SK-N-SH (cell line): ENCODE data around the gene IKBKE. TPM values are rescaled to one million over a fixed set of nuclear protein-coding genes. Genes with fewer than 3 reads are reported as not detected.

Experiments used
- CTCF ChIA-PET: fragments of 300-600, 350-600 bp; formaldehyde crosslinking; extraction: SDS; loops from one replicate; lab custom pipeline; 2021; lab: Yijun Ruan, JAX
- POLR2A ChIA-PET: fragments of 350-600 bp; sonication (Branson Sonifier 250); formaldehyde crosslinking; extraction: SDS; loops from one replicate; lab custom pipeline; 2020; ENCODE audit warnings: antibody characterized with exemption, inconsistent platforms; lab: Yijun Ruan, JAX
- DNase-seq: peaks from one replicate; pipeline ENCODE4 v3.0.0; 2012
- H2AFZ ChIP-seq: fragments of 200-600 bp; sonication (generic); 2 replicates; pipeline ENCODE4 v1.8.1; 2016; ENCODE audit warnings: antibody characterized with exemption, mild to moderate bottlenecking, low read depth
- H3F3A ChIP-seq: fragments of 200-600 bp; sonication (generic); replicated peaks from 2 replicates; pipeline ENCODE3; 2016; ENCODE audit warnings: antibody characterized with exemption, mild to moderate bottlenecking; ENCODE audit not compliant: insufficient read depth
- H3K27ac ChIP-seq, 2 experiments: fragments of 200-500 bp in 1 of 2; fragments of 200-600 bp in 1 of 2; sonication (Bioruptor generic) in 1 of 2; sonication (generic), shearing (Covaris generic) in 1 of 2; 2 replicates each; pipeline versions ENCODE4 v1.5.1 to v1.6.1; 2014 to 2016; ENCODE audit warnings: low read depth in 2 of 2, inconsistent platforms in 1 of 2, low read length in 1 of 2, mild to moderate bottlenecking in 1 of 2, mixed read lengths in 1 of 2
- H3K27me3 ChIP-seq: fragments of 200-600 bp; sonication (generic), shearing (Covaris generic); 2 replicates; pipeline ENCODE4 v1.6.1; 2016; ENCODE audit warnings: mixed run types; ENCODE audit not compliant: insufficient read depth
- H3K36me3 ChIP-seq, 2 experiments: fragments of 200-500 bp in 1 of 2; fragments of 200-600 bp in 1 of 2; sonication (Bioruptor generic) in 1 of 2; sonication (generic) in 1 of 2; replicated peaks in 1 of 2; 2 replicates each; pipeline versions ENCODE3 to v1.5.1; 2014 to 2016; ENCODE audit warnings: low read length in 1 of 2, mild to moderate bottlenecking in 1 of 2; ENCODE audit not compliant: insufficient read depth in 2 of 2, control insufficient read depth in 1 of 2
- H3K4me1 ChIP-seq, 2 experiments: fragments of 200-500 bp in 1 of 2; fragments of 200-600 bp in 1 of 2; sonication (Bioruptor generic) in 1 of 2; sonication (generic), shearing (Covaris generic) in 1 of 2; 2 replicates each; pipeline versions ENCODE4 v1.5.1 to v1.6.1; 2014 to 2016; ENCODE audit warnings: low read depth in 1 of 2, low read length in 1 of 2, mixed run types in 1 of 2; ENCODE audit not compliant: insufficient read depth in 2 of 2, control insufficient read depth in 1 of 2
- H3K4me2 ChIP-seq: fragments of 200-600 bp; sonication (generic), shearing (Covaris generic); 2 replicates; pipeline ENCODE4 v1.6.1; 2017; ENCODE audit warnings: mixed run types
- H3K4me3 ChIP-seq, 2 experiments: fragments of 200-500 bp in 1 of 2; fragments of 200-600 bp in 1 of 2; sonication (Bioruptor generic) in 1 of 2; sonication (generic), shearing (Covaris generic) in 1 of 2; 2 replicates each; pipeline versions ENCODE4 v1.5.1 to v1.8.1; 2014 to 2016; ENCODE audit warnings: low read depth in 2 of 2, inconsistent platforms in 1 of 2, low read length in 1 of 2, mild to moderate bottlenecking in 1 of 2, mixed read lengths in 1 of 2, moderate library complexity in 1 of 2
- H3K79me2 ChIP-seq: fragments of 200-600 bp; sonication (generic); 2 replicates; pipeline ENCODE4 v1.8.1; 2017; ENCODE audit warnings: mild to moderate bottlenecking; ENCODE audit not compliant: insufficient read depth
- H3K9ac ChIP-seq: fragments of 200-600 bp; sonication (generic); 2 replicates; pipeline ENCODE4 v1.6.1; 2017; ENCODE audit warnings: mixed run types
- H3K9me2 ChIP-seq: fragments of 200-600 bp; sonication (generic); 2 replicates; pipeline ENCODE4 v1.6.1; 2017; ENCODE audit warnings: mixed run types
- H3K9me3 ChIP-seq: fragments of 200-600 bp; sonication (generic); 2 replicates; pipeline ENCODE4 v1.6.1; 2017; ENCODE audit warnings: mixed run types, mild to moderate bottlenecking, moderate library complexity
- H4K20me1 ChIP-seq: fragments of 200-600 bp; sonication (generic); 2 replicates; pipeline ENCODE4 v1.6.1; 2017; ENCODE audit warnings: mild to moderate bottlenecking, mixed run types; ENCODE audit not compliant: insufficient read depth
- CTCF ChIP-seq: fragments of 200-600 bp; sonication (generic); IDR thresholded peaks from 2 replicates; pipeline ENCODE4 v1.6.1; 2017; ENCODE audit warnings: antibody characterized with exemption, mild to moderate bottlenecking, moderate library complexity
- ELF1 ChIP-seq: IDR thresholded peaks from 2 replicates; pipeline ENCODE4 v1.4.0; 2012
- EP300 ChIP-seq, 2 experiments: IDR thresholded peaks; 2 replicates each; pipeline versions ENCODE4 v1.4.0 to v1.6.1; 2012; ENCODE audit warnings: borderline replicate concordance in 1 of 2, low read depth in 1 of 2, low read length in 1 of 2
- EZH2phosphoT487 ChIP-seq: fragments of 200-600 bp; sonication (generic); IDR thresholded peaks from 2 replicates; pipeline ENCODE4 v1.6.1; 2017; ENCODE audit warnings: low read depth, mixed run types, mild to moderate bottlenecking, antibody characterized with exemption, moderate library complexity, borderline replicate concordance
- FOSL2 ChIP-seq: IDR thresholded peaks from 2 replicates; pipeline ENCODE4 v1.4.0; 2012; ENCODE audit warnings: low read depth, mild to moderate bottlenecking, moderate library complexity, borderline replicate concordance
- JUND ChIP-seq: IDR thresholded peaks from 2 replicates; pipeline ENCODE4 v1.4.0; 2012
- MEF2A ChIP-seq: IDR thresholded peaks from 2 replicates; pipeline ENCODE4 v1.4.0; 2012; ENCODE audit warnings: low read depth, borderline replicate concordance
- NFIC ChIP-seq: IDR thresholded peaks from 2 replicates; pipeline ENCODE4 v1.4.0; 2012; ENCODE audit warnings: borderline replicate concordance
- NRF1 ChIP-seq: IDR thresholded peaks from 2 replicates; pipeline ENCODE4 v1.6.1; 2012; ENCODE audit warnings: low read depth, mild to moderate bottlenecking, low read length
- POLR2AphosphoS5 ChIP-seq: IDR thresholded peaks from 2 replicates; pipeline ENCODE4 v1.6.1; 2012; ENCODE audit warnings: low read depth, low read length
- RCOR1 ChIP-seq: fragments of 150-350 bp; IDR thresholded peaks from 2 replicates; pipeline ENCODE4 v1.6.1; 2017; ENCODE audit warnings: antibody characterized with exemption, low read length
- RFX5 ChIP-seq: IDR thresholded peaks from 2 replicates; pipeline ENCODE4 v1.6.1; 2012; ENCODE audit warnings: mild to moderate bottlenecking, improper control_type of control experiment, low read length
- TAF1 ChIP-seq: IDR thresholded peaks from 2 replicates; pipeline ENCODE4 v1.6.1; 2012; ENCODE audit warnings: low read depth, mild to moderate bottlenecking, low read length, moderate library complexity, borderline replicate concordance
- TCF12 ChIP-seq: IDR thresholded peaks from 2 replicates; pipeline ENCODE4 v1.4.0; 2012
- WGBS: methylation state at CpG from one replicate; pipeline ENCODE4 v1.1.6; 2017; ENCODE audit warnings: low lambda C conversion rate; 5-methylcytosine and 5-hydroxymethylcytosine counted together
- polyA plus RNA-seq, 3 experiments: library from polyadenylated mRNA; depleted of rRNA; stranded (reverse); fragments of >200 nt; gene quantifications; 2 replicates each; pipeline ENCODE4 v1.2.3, GENCODE V29; 2012
- TF ChIP-seq, protein P1 (sequence below): fragments of 150-350 bp; IDR thresholded peaks from 2 replicates; pipeline ENCODE4 v1.6.1; 2016; ENCODE audit warnings: mild to moderate bottlenecking, low read depth, low read length
- TF ChIP-seq, protein P2 (sequence below): IDR thresholded peaks from 2 replicates; pipeline ENCODE4 v1.4.0; 2012; ENCODE audit warnings: low read depth

The IKBKE gene
- 14.2 and 14.5 TPM in 2 replicates for polyA plus RNA-seq (2012; rRNA removed)
- polyA plus RNA-seq (2012; cell fraction: cytosol; rRNA removed): 6.8 and 10.4 TPM in 2 replicates
- polyA plus RNA-seq (2012; cell fraction: nucleus; rRNA removed): 20.5 and 32.0 TPM in 2 replicates

DNA sequence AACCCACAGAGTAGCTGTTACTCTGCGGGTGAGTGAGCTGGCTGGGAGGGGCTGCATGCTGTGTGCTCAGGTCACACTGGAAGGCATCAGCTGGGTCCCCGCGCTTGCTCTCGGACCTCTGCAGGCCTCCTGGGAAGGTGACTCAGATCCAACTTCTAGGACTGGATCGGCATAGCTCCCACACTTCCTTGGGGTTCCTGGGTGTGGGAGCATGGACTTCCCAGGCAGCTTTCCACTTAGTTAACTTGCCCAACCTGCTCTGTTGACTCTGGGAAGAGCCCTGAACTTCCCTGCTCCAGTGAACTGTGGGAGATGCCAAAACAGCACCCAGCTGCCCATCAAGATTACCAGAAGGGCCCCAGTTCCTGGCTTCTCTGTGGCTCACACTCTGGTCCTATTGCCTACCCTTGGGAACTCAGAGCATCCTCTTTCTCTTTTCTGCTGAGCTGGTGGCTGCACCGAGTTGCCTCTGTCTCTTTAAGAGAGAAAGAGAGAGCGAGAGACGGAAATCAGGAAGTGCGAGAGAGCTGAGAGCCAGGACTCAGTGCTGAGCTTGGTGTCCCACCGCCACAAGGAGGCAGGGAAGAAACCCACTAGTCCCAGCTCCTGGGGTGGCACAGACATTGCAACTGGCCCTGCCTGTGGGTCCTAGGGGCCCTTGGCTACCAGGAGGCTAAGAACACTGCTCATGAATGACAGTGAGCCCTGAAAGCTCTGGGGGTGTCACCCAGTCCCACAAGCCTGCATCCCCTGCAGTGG lies at the start of gene IKBKE:
IKBKE (plus strand) TSS at position 544 of the 759 bp plus-strand sequence. CDS start 2,752 bp downstream, outside the sequence.
- WGBS: 49% methylated on average over 9 of the region's 10 CpGs
- Histone ChIP-seq H2AFZ (peak within 1 kb of the TSS; percentile 94), H3K4me3 (peak within 1 kb of the TSS; percentile 57 to 83), H3K9me2 (no peaks in the 10 kb centered on the region), H3K79me2 (peaks cover 11% of the 10 kb centered on the region; the same call in 1 of the 2 replicates), H3K9me3 (no peaks in the 10 kb centered on the region), H4K20me1 (no peaks in the 10 kb centered on the region), H3K9ac (peak within 1 kb of the TSS; percentile 63; the same call in 1 of the 2 replicates), H3F3A (no peaks in the 10 kb centered on the region), H3K36me3 (peaks cover 2 to 4% of the 10 kb centered on the region in 2 experiments), H3K27me3 (no peaks in the 10 kb centered on the region), H3K4me1 (peaks cover 13 to 25% of the 10 kb centered on the region in 2 experiments; a peak in 2 of 4 replicates), H3K4me2 (peak within 1 kb of the TSS; percentile 94), H3K27ac (peak within 1 kb of the TSS in 1 of 2 experiments; percentile 56; a peak in 2 of 4 replicates)
- POLR2A ChIA-PET: no interaction called here
- no peak for DNase-seq
- TF ChIP-seq ELF1 (peak; percentile 93), TCF12 (no peak), JUND (no peak), POLR2AphosphoS5 (peak; percentile 49; the same call in 1 of the 2 replicates), CTCF (peak; percentile 36)
- TF ChIP-seq, protein P1, sequence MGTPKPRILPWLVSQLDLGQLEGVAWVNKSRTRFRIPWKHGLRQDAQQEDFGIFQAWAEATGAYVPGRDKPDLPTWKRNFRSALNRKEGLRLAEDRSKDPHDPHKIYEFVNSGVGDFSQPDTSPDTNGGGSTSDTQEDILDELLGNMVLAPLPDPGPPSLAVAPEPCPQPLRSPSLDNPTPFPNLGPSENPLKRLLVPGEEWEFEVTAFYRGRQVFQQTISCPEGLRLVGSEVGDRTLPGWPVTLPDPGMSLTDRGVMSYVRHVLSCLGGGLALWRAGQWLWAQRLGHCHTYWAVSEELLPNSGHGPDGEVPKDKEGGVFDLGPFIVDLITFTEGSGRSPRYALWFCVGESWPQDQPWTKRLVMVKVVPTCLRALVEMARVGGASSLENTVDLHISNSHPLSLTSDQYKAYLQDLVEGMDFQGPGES: no peak
- TF ChIP-seq, protein P2, sequence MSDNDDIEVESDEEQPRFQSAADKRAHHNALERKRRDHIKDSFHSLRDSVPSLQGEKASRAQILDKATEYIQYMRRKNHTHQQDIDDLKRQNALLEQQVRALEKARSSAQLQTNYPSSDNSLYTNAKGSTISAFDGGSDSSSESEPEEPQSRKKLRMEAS: peak; percentile 69; the same call in 1 of the 2 replicates
- CTCF ChIA-PET: interaction anchor here (0.8 to 3.1 kb wide), 8 partner anchors 9 to 194 kb away, joined by 3 to 30 read pairs (median 7); partner anchors contain the start of gene EIF2D

GRCh38 chr1:206421616-206422340 lies 48.5 kb upstream of the IKBKE start:
- H4K20me1 ChIP-seq: peaks cover 4% of the 10 kb centered on the region
- no peaks in the 10 kb centered on the region for H3K79me2 ChIP-seq
- no peaks in the 10 kb centered on the region for H3K27me3 ChIP-seq
- ChIA-PET CTCF (interaction anchor here (0.8 kb wide), 1 partner anchor 9 kb away, joined by 4 read pairs; no protein-coding TSS in a partner anchor), POLR2A (no interaction called here)
- WGBS: 94% methylated on average over 11 of the region's 11 CpGs
- peaks cover 0 to 14% of the 10 kb centered on the region in 2 experiments; a peak in 3 of 4 replicates for H3K4me1 ChIP-seq
- H3K9me2 ChIP-seq: no peaks in the 10 kb centered on the region
- H3K9ac ChIP-seq: no peak overlapping the region
- no peak overlapping the region for H3K4me3 ChIP-seq
- no peaks in the 10 kb centered on the region for H3K9me3 ChIP-seq
- peaks cover 13% of the 10 kb centered on the region for H3F3A ChIP-seq
- peaks cover 37 to 48% of the 10 kb centered on the region in 2 experiments for H3K36me3 ChIP-seq
- H3K4me2 ChIP-seq: no peak overlapping the region
- DNase-seq: no peak
- no peak for TF ChIP-seq RCOR1
- TF ChIP-seq MEF2A: no peak
- no peak for TF ChIP-seq TAF1
- no peak for TF ChIP-seq EZH2phosphoT487
- TF ChIP-seq NRF1: no peak
- no peak for TF ChIP-seq FOSL2
- TF ChIP-seq, protein P2: no peak
- TF ChIP-seq RFX5: no peak
- no peak for TF ChIP-seq NFIC
- no peak for TF ChIP-seq EP300 (IDR thresholded peaks at IDR 0.05; ENCODE audit: borderline replicate concordance in 1 of 2, low read depth in 1 of 2, low read length in 1 of 2)
- no peak overlapping the region for H3K27ac ChIP-seq
- no peak overlapping the region for H2AFZ ChIP-seq
